ENCODE measurements around the gene NCKAP5. TPM values are rescaled to one million over a fixed set of nuclear protein-coding genes. Genes with fewer than 3 reads are reported as not detected.
A peak's percentile ranks its signal among the peaks of the same experiment; 100 is the strongest.

The NCKAP5 gene
- total RNA-seq, 2 donors from 2014 or later = 0.78 to 2.6 TPM

- Histone ChIP-seq H3K36me3 (replicated peaks in 1 of 2; ENCODE audit: insufficient read depth in 1 of 2, low read depth in 2 of 2) (no peaks in the 10 kb centered on the region), H3K9me3 (no peaks in the 10 kb centered on the region), H3K4me1 (peaks cover 7% of the 10 kb centered on the region), H3K27me3 (no peaks in the 10 kb centered on the region), H3K4me3 (no peak overlapping the region), H3K27ac (no peak overlapping the region)
- intact Hi-C loops (cut with DNase I) = no loop called here
- TF ChIP-seq POLR2A (IDR thresholded peaks at IDR 0.05) (no peak), CTCF (IDR thresholded peaks at IDR 0.05) (peak in 3 of 7 experiments; percentile 22 to 31 (median 23))
- peak; percentile 23 to 54 (median 31) for DNase-seq
- WGBS, 2 donors = 43 to 56% methylated on average over 1 of the region's 1 CpG
- peak; percentile 64 for ATAC-seq
These were observed 12.9 kb upstream of the NCKAP5 start for GRCh38 chr2:133581010-133581760.

GRCh38 chr2:133579274-133579673, 11.0 kb upstream of the NCKAP5 start:
- Histone ChIP-seq H3K27me3 (no peaks in the 10 kb centered on the region), H3K4me1 (peaks cover 7% of the 10 kb centered on the region), H3K36me3 (replicated peaks in 1 of 2; ENCODE audit: insufficient read depth in 1 of 2, low read depth in 2 of 2) (no peaks in the 10 kb centered on the region), H3K27ac (no peak overlapping the region), H3K9me3 (no peaks in the 10 kb centered on the region), H3K4me3 (no peak overlapping the region)
- WGBS, 2 donors = 48 to 79% methylated on average over 1 of the region's 1 CpG
- intact Hi-C loops (cut with DNase I) = no loop called here
- DNase-seq (peak; percentile 16 to 43 (median 23)), ATAC-seq (no peak)
- TF ChIP-seq POLR2A (IDR thresholded peaks at IDR 0.05) (no peak), CTCF (IDR thresholded peaks at IDR 0.05) (no peak)

GRCh38 chr2:133576714-133577113, 8.5 kb upstream of the NCKAP5 start:
- Histone ChIP-seq H3K4me1 (peaks cover 7% of the 10 kb centered on the region), H3K9me3 (no peaks in the 10 kb centered on the region), H3K4me3 (no peak overlapping the region), H3K36me3 (replicated peaks in 1 of 2; ENCODE audit: insufficient read depth in 1 of 2, low read depth in 2 of 2) (no peaks in the 10 kb centered on the region), H3K27me3 (no peaks in the 10 kb centered on the region), H3K27ac (no peak overlapping the region)
- DNase-seq (no peak), ATAC-seq (no peak)
- TF ChIP-seq POLR2A (IDR thresholded peaks at IDR 0.05) (no peak), CTCF (IDR thresholded peaks at IDR 0.05) (no peak)
- intact Hi-C loops (cut with DNase I) = no loop called here
- 27 to 35% methylated on average over 1 of the region's 1 CpG for WGBS, 2 donors

- DNase-seq = peak; percentile 38 to 78 (median 53)
- Histone ChIP-seq H3K4me3 (no peak overlapping the region), H3K9me3 (no peaks in the 10 kb centered on the region), H3K27ac (no peak overlapping the region), H3K27me3 (no peaks in the 10 kb centered on the region), H3K4me1 (no peaks in the 10 kb centered on the region), H3K36me3 (replicated peaks in 1 of 2; ENCODE audit: insufficient read depth in 1 of 2, low read depth in 2 of 2) (no peaks in the 10 kb centered on the region)
- intact Hi-C loops (cut with DNase I) = no loop called here
- WGBS, 2 donors = 23 to 40% methylated on average over 1 of the region's 1 CpG
- TF ChIP-seq CTCF (IDR thresholded peaks at IDR 0.05) = no peak
- TF ChIP-seq POLR2A (IDR thresholded peaks at IDR 0.05) = no peak
- peak; percentile 42 for ATAC-seq
These were observed 6.4 kb upstream of the NCKAP5 start for GRCh38 chr2:133574620-133575019.

GRCh38 chr2:133574186-133574585, 5.9 kb upstream of the NCKAP5 start:
- WGBS, 2 donors = 71 to 79% methylated on average over 5 of the region's 5 CpGs
- ATAC-seq = no peak

More at GRCh38 chr2:133574186-133574585, 5.9 kb upstream of the NCKAP5 start:
- H3K36me3 ChIP-seq (replicated peaks in 1 of 2; ENCODE audit: insufficient read depth in 1 of 2, low read depth in 2 of 2) = no peaks in the 10 kb centered on the region
- H3K27ac ChIP-seq = no peak overlapping the region
- TF ChIP-seq CTCF (IDR thresholded peaks at IDR 0.05) = no peak
- TF ChIP-seq POLR2A (IDR thresholded peaks at IDR 0.05) = no peak
- no peak overlapping the region for H3K4me3 ChIP-seq
- H3K27me3 ChIP-seq = no peaks in the 10 kb centered on the region
- no peak for DNase-seq
- no peaks in the 10 kb centered on the region for H3K9me3 ChIP-seq
- no peaks in the 10 kb centered on the region for H3K4me1 ChIP-seq
- intact Hi-C loops (cut with DNase I) = no loop called here
